Loucy (cell line): ENCODE measurements around the gene EIF3L.

Source experiments
- H2AFZ ChIP-seq: fragments of 200-600 bp; sonication (generic); 2 replicates; pipeline ENCODE4 v1.6.0; 2016; ENCODE audit warnings: antibody characterized with exemption, mild to moderate bottlenecking, low read length, moderate library complexity
- H3F3A ChIP-seq: fragments of 200-600 bp; 2 replicates; pipeline ENCODE4 v1.6.0; 2016; ENCODE audit warnings: antibody characterized with exemption, low read depth, mild to moderate bottlenecking
- H3K27me3 ChIP-seq: fragments of 200-600 bp; sonication (generic); 2 replicates; pipeline ENCODE4 v1.6.1; 2014; ENCODE audit warnings: low read length, mild to moderate bottlenecking; ENCODE audit not compliant: insufficient read depth, poor library complexity, severe bottlenecking
- H3K36me3 ChIP-seq: fragments of 200-600 bp; sonication (generic); 2 replicates; pipeline ENCODE4 v1.6.1; 2016; ENCODE audit warnings: low read length; ENCODE audit not compliant: insufficient read depth
- H3K4me1 ChIP-seq: fragments of 200-600 bp; sonication (generic); 2 replicates; pipeline ENCODE4 v1.5.1; 2014; ENCODE audit warnings: low read length, mild to moderate bottlenecking; ENCODE audit not compliant: insufficient read depth, poor library complexity, severe bottlenecking
- H3K4me2 ChIP-seq: fragments of 200-600 bp; sonication (generic); 2 replicates; pipeline ENCODE4 v1.6.0; 2014; ENCODE audit warnings: antibody characterized with exemption, low read length, low read depth, mild to moderate bottlenecking; ENCODE audit not compliant: poor library complexity, severe bottlenecking
- H3K4me3 ChIP-seq: fragments of 200-600 bp; sonication (generic); 2 replicates; pipeline ENCODE4 v1.5.1; 2014; ENCODE audit warnings: low read length, mild to moderate bottlenecking, mixed read lengths; ENCODE audit not compliant: poor library complexity, severe bottlenecking
- H3K79me2 ChIP-seq: fragments of 200-600 bp; sonication (generic); 2 replicates; pipeline ENCODE4 v1.6.1; 2014; ENCODE audit warnings: low read length; ENCODE audit not compliant: insufficient read depth
- H3K9ac ChIP-seq: fragments of 200-600 bp; sonication (generic); 2 replicates; pipeline ENCODE4 v1.6.0; 2014; ENCODE audit warnings: mild to moderate bottlenecking, low read depth, low read length, moderate library complexity; ENCODE audit not compliant: poor library complexity, severe bottlenecking
- H3K9me2 ChIP-seq: fragments of 200-600 bp; sonication (generic); replicated peaks from 2 replicates; pipeline ENCODE4 v1.6.1; 2016; ENCODE audit warnings: low read depth, low read length, mixed read lengths
- H3K9me3 ChIP-seq: fragments of 200-600 bp; sonication (generic); 2 replicates; pipeline ENCODE4 v1.6.1; 2014; ENCODE audit warnings: mild to moderate bottlenecking, antibody characterized with exemption, low read length, low read depth; ENCODE audit not compliant: insufficient read depth
- H4K20me1 ChIP-seq: fragments of 200-600 bp; sonication (generic); 2 replicates; pipeline ENCODE4 v1.6.0; 2014; ENCODE audit warnings: antibody characterized with exemption, low read length, mild to moderate bottlenecking; ENCODE audit not compliant: insufficient read depth, poor library complexity, severe bottlenecking
- EZH2phosphoT487 ChIP-seq: fragments of 200-600 bp; IDR thresholded peaks from 2 replicates; pipeline ENCODE4 v1.6.1; 2018; ENCODE audit warnings: antibody characterized with exemption, mild to moderate bottlenecking, moderate library complexity, borderline replicate concordance
- TF ChIP-seq, protein P1 (sequence below): fragments of 200-600 bp; sonication (generic); conservative IDR thresholded peaks from 2 replicates; pipeline ENCODE4 v1.5.1; 2014; ENCODE audit warnings: mild to moderate bottlenecking, antibody characterized with exemption, low read length

Gene EIF3L

GRCh38 chr22:37870273-37870672 is 21.1 kb downstream of the EIF3L start:
- Histone ChIP-seq H3K9me2 (no peaks in the 10 kb centered on the region), H3K4me1 (no peaks in the 10 kb centered on the region), H3K79me2 (peaks cover 4% of the 10 kb centered on the region; the same call in 1 of the 2 replicates), H3K9ac (no peak overlapping the region), H3F3A (no peaks in the 10 kb centered on the region), H3K4me3 (no peak overlapping the region), H3K36me3 (peaks cover 78% of the 10 kb centered on the region), H3K9me3 (no peaks in the 10 kb centered on the region), H2AFZ (no peak overlapping the region), H3K4me2 (no peak overlapping the region), H4K20me1 (no peaks in the 10 kb centered on the region), H3K27me3 (no peaks in the 10 kb centered on the region)
- TF ChIP-seq, protein P1, sequence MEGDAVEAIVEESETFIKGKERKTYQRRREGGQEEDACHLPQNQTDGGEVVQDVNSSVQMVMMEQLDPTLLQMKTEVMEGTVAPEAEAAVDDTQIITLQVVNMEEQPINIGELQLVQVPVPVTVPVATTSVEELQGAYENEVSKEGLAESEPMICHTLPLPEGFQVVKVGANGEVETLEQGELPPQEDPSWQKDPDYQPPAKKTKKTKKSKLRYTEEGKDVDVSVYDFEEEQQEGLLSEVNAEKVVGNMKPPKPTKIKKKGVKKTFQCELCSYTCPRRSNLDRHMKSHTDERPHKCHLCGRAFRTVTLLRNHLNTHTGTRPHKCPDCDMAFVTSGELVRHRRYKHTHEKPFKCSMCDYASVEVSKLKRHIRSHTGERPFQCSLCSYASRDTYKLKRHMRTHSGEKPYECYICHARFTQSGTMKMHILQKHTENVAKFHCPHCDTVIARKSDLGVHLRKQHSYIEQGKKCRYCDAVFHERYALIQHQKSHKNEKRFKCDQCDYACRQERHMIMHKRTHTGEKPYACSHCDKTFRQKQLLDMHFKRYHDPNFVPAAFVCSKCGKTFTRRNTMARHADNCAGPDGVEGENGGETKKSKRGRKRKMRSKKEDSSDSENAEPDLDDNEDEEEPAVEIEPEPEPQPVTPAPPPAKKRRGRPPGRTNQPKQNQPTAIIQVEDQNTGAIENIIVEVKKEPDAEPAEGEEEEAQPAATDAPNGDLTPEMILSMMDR = no peak
- TF ChIP-seq EZH2phosphoT487 = no peak

DNA sequence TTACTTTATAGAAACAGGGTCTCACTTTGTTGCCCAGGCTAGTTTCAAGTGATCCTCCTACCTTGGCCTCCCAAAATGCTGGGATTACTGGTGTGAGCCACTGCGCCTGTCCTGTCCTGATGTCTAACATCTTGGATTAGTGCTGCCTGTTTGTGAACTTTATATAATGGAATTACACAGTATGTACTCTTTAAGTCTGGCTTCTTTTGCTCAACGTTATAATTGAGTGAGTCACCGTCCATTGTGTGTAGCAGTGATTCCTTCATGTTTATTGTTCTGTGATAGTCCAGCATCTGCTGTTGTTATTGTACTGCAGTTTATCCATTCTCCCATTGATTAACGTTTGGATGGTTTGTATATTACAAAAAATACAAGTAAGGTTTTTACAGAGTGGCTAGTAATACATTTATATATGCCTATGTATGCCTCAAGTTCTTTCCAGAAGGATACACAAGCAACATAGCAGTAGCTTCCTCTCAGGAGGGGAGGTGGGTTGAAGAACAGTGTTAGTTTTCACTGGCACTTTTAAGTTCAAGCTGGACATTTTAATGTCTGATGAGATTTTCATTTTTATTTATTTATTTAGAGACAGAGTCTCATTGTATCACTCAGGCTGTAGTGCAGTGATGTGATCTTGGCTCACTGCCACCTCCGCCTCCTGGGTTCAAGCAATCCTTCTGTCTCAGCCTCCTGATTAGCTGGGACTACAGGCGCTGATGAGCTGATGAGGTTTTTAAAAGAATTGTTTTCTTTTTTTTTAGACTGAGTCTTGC is 31.6 kb downstream of the EIF3L start:
- Histone ChIP-seq H3K79me2 (peaks cover 8% of the 10 kb centered on the region; the same call in 1 of the 2 replicates), H3K36me3 (peaks cover 67% of the 10 kb centered on the region; the same call in 1 of the 2 replicates)
- TF ChIP-seq, protein P1 = no peak
- no peak for TF ChIP-seq EZH2phosphoT487

GRCh38 chr22:37884420-37884819 is 35.2 kb downstream of the EIF3L start:
- Histone ChIP-seq H3K9me2 (no peaks in the 10 kb centered on the region), H4K20me1 (peaks cover 10% of the 10 kb centered on the region), H3K36me3 (peaks cover 61% of the 10 kb centered on the region; the same call in 1 of the 2 replicates), H3K79me2 (peaks cover 8% of the 10 kb centered on the region; the same call in 1 of the 2 replicates), H3F3A (no peaks in the 10 kb centered on the region), H3K27me3 (no peaks in the 10 kb centered on the region), H3K4me2 (no peak overlapping the region), H3K4me1 (peaks cover 3% of the 10 kb centered on the region), H2AFZ (no peak overlapping the region), H3K9me3 (no peaks in the 10 kb centered on the region), H3K9ac (no peak overlapping the region), H3K4me3 (no peak overlapping the region)
- TF ChIP-seq, protein P1 = no peak
- TF ChIP-seq EZH2phosphoT487 = no peak

More for the DNA sequence above, 31.6 kb downstream of the EIF3L start:
- Histone ChIP-seq H3K4me3 (no peak overlapping the region), H3K27me3 (no peaks in the 10 kb centered on the region), H2AFZ (no peak overlapping the region), H3K4me2 (no peak overlapping the region), H3F3A (no peaks in the 10 kb centered on the region), H4K20me1 (peaks cover 10% of the 10 kb centered on the region), H3K4me1 (peaks cover 3% of the 10 kb centered on the region), H3K9me2 (no peaks in the 10 kb centered on the region), H3K9ac (no peak overlapping the region), H3K9me3 (no peaks in the 10 kb centered on the region)
